Measurements from ENCODE around the gene PRKCA. TPM values are rescaled to one million over a fixed set of nuclear protein-coding genes. Genes with fewer than 3 reads are reported as not detected.

PRKCA gene
- total and polyA plus RNA-seq, 2 experiments from 2014 or later, result 6.4 to 35.4 TPM

DNA sequence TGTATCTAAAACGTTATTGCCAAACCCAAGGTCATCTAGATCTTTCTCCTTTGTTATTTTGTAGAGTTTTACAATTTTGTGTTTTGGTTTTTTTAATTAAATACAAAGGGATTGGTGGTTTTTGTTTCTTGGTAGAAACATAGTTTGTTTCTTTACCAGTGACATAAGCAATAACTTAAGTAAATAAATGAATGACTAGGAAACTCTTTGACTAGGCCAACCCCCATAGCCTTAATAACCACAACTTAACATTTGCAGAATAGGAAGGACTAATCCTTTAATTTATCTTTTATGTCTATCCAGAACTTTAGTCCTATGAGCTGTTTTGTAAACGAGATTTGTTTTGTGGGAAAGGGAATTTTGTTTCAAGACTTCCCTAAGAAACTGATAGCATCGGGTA, 162.5 kb downstream of the PRKCA start:
- Mint-ChIP-seq H3K9me3 (no peaks in the 10 kb centered on the region), H3K27me3 (ENCODE audit: insufficient read depth, low read depth, poor library complexity) (peaks cover 11% of the 10 kb centered on the region), H3K4me3 (no peak overlapping the region), H3K27ac (no peak overlapping the region), H3K36me3 (ENCODE audit: low read depth) (no peaks in the 10 kb centered on the region), H3K4me1 (peaks cover 29% of the 10 kb centered on the region)
- no peak for TF ChIP-seq EZH2phosphoT487 (IDR thresholded peaks at IDR 0.05; ENCODE audit: unreplicated experiment)
- Histone ChIP-seq H3K27me3 (ENCODE audit: insufficient read depth) (peaks cover 23% of the 10 kb centered on the region), H3K9me2 (ENCODE audit: insufficient read depth) (no peaks in the 10 kb centered on the region), H4K20me1 (replicated peaks; ENCODE audit: insufficient read depth) (no peaks in the 10 kb centered on the region), H3K4me3 (no peak overlapping the region), H3K4me2 (no peak overlapping the region), H3F3A (replicated peaks; ENCODE audit: low read depth) (no peaks in the 10 kb centered on the region), H3K4me1 (ENCODE audit: insufficient read depth) (peaks cover 16% of the 10 kb centered on the region), H3K27ac (ENCODE audit: low read depth) (no peak overlapping the region), H3K79me2 (replicated peaks; ENCODE audit: insufficient read depth) (peaks cover 6% of the 10 kb centered on the region; the same call in 1 of the 2 replicates), H3K36me3 (ENCODE audit: insufficient read depth) (no peaks in the 10 kb centered on the region), H2AFZ (no peak overlapping the region)
- ATAC-seq, result no peak
- no peak for DNase-seq (ENCODE audit: low spot score)

DNA sequence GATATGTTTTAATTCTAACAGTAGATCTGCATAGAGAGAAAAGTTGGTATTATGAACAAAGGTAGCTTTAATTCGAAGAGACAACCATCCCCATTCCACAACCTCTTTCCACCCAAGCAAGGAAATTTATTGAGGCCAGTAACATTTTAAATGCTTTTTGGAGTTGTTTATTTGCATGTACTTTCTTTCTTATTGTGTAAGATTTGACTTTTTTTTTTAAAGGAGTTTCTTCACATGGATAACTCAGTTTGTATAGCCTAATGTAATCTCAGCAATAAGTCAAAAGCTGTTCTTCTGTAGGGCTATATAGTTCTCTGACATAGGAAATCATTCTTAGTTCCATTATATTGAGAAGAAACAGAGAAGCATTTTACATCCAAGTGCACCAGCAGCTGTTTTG, 163.3 kb downstream of the PRKCA start:
- Histone ChIP-seq H3F3A (replicated peaks; ENCODE audit: low read depth) (no peaks in the 10 kb centered on the region), H4K20me1 (replicated peaks; ENCODE audit: insufficient read depth) (no peaks in the 10 kb centered on the region), H3K27me3 (ENCODE audit: insufficient read depth) (peaks cover 22% of the 10 kb centered on the region), H3K27ac (ENCODE audit: low read depth) (no peak overlapping the region), H3K4me3 (no peak overlapping the region), H3K36me3 (ENCODE audit: insufficient read depth) (no peaks in the 10 kb centered on the region), H2AFZ (no peak overlapping the region), H3K9me2 (ENCODE audit: insufficient read depth) (no peaks in the 10 kb centered on the region), H3K79me2 (replicated peaks; ENCODE audit: insufficient read depth) (peaks cover 6% of the 10 kb centered on the region; the same call in 1 of the 2 replicates), H3K4me2 (no peak overlapping the region), H3K4me1 (ENCODE audit: insufficient read depth) (peaks cover 16% of the 10 kb centered on the region)
- Mint-ChIP-seq H3K4me3 (no peak overlapping the region), H3K27ac (no peak overlapping the region), H3K36me3 (ENCODE audit: low read depth) (no peaks in the 10 kb centered on the region), H3K9me3 (no peaks in the 10 kb centered on the region), H3K27me3 (ENCODE audit: insufficient read depth, low read depth, poor library complexity) (peaks cover 11% of the 10 kb centered on the region), H3K4me1 (peaks cover 33% of the 10 kb centered on the region)
- DNase-seq (ENCODE audit: low spot score), result no peak
- ATAC-seq, result no peak
- TF ChIP-seq STAT1 (IDR thresholded peaks at IDR 0.05; ENCODE audit: unreplicated experiment), result no peak
- no peak for TF ChIP-seq EZH2 (IDR thresholded peaks at IDR 0.05; ENCODE audit: low read depth, unreplicated experiment)
- TF ChIP-seq CREB1 (CRISPR knock-in tag; IDR thresholded peaks at IDR 0.05; ENCODE audit: low read depth), result no peak
- TF ChIP-seq ZNF114 (CRISPR knock-in tag; IDR thresholded peaks at IDR 0.05), result no peak
- no peak for TF ChIP-seq EZH2phosphoT487 (IDR thresholded peaks at IDR 0.05; ENCODE audit: unreplicated experiment)
- TF ChIP-seq JUNB (IDR thresholded peaks at IDR 0.05; ENCODE audit: unreplicated experiment), result no peak
- TF ChIP-seq NANOG (IDR thresholded peaks at IDR 0.05; ENCODE audit: borderline replicate concordance), result no peak
- TF ChIP-seq, protein P1, sequence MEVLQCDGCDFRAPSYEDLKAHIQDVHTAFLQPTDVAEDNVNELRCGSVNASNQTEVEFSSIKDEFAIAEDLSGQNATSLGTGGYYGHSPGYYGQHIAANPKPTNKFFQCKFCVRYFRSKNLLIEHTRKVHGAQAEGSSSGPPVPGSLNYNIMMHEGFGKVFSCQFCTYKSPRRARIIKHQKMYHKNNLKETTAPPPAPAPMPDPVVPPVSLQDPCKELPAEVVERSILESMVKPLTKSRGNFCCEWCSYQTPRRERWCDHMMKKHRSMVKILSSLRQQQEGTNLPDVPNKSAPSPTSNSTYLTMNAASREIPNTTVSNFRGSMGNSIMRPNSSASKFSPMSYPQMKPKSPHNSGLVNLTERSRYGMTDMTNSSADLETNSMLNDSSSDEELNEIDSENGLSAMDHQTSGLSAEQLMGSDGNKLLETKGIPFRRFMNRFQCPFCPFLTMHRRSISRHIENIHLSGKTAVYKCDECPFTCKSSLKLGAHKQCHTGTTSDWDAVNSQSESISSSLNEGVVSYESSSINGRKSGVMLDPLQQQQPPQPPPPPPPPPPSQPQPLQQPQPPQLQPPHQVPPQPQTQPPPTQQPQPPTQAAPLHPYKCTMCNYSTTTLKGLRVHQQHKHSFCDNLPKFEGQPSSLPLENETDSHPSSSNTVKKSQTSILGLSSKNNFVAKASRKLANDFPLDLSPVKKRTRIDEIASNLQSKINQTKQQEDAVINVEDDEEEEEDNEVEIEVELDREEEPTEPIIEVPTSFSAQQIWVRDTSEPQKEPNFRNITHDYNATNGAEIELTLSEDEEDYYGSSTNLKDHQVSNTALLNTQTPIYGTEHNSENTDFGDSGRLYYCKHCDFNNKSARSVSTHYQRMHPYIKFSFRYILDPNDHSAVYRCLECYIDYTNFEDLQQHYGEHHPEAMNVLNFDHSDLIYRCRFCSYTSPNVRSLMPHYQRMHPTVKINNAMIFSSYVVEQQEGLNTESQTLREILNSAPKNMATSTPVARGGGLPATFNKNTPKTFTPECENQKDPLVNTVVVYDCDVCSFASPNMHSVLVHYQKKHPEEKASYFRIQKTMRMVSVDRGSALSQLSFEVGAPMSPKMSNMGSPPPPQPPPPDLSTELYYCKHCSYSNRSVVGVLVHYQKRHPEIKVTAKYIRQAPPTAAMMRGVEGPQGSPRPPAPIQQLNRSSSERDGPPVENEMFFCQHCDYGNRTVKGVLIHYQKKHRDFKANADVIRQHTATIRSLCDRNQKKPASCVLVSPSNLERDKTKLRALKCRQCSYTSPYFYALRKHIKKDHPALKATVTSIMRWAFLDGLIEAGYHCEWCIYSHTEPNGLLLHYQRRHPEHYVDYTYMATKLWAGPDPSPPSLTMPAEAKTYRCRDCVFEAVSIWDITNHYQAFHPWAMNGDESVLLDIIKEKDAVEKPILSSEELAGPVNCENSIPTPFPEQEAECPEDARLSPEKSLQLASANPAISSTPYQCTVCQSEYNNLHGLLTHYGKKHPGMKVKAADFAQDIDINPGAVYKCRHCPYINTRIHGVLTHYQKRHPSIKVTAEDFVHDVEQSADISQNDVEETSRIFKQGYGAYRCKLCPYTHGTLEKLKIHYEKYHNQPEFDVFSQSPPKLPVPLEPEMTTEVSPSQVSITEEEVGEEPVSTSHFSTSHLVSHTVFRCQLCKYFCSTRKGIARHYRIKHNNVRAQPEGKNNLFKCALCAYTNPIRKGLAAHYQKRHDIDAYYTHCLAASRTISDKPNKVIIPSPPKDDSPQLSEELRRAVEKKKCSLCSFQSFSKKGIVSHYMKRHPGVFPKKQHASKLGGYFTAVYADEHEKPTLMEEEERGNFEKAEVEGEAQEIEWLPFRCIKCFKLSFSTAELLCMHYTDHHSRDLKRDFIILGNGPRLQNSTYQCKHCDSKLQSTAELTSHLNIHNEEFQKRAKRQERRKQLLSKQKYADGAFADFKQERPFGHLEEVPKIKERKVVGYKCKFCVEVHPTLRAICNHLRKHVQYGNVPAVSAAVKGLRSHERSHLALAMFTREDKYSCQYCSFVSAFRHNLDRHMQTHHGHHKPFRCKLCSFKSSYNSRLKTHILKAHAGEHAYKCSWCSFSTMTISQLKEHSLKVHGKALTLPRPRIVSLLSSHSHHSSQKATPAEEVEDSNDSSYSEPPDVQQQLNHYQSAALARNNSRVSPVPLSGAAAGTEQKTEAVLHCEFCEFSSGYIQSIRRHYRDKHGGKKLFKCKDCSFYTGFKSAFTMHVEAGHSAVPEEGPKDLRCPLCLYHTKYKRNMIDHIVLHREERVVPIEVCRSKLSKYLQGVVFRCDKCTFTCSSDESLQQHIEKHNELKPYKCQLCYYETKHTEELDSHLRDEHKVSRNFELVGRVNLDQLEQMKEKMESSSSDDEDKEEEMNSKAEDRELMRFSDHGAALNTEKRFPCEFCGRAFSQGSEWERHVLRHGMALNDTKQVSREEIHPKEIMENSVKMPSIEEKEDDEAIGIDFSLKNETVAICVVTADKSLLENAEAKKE (CRISPR knock-in tag; IDR thresholded peaks at IDR 0.05), result no peak
- TF ChIP-seq, protein P2, sequence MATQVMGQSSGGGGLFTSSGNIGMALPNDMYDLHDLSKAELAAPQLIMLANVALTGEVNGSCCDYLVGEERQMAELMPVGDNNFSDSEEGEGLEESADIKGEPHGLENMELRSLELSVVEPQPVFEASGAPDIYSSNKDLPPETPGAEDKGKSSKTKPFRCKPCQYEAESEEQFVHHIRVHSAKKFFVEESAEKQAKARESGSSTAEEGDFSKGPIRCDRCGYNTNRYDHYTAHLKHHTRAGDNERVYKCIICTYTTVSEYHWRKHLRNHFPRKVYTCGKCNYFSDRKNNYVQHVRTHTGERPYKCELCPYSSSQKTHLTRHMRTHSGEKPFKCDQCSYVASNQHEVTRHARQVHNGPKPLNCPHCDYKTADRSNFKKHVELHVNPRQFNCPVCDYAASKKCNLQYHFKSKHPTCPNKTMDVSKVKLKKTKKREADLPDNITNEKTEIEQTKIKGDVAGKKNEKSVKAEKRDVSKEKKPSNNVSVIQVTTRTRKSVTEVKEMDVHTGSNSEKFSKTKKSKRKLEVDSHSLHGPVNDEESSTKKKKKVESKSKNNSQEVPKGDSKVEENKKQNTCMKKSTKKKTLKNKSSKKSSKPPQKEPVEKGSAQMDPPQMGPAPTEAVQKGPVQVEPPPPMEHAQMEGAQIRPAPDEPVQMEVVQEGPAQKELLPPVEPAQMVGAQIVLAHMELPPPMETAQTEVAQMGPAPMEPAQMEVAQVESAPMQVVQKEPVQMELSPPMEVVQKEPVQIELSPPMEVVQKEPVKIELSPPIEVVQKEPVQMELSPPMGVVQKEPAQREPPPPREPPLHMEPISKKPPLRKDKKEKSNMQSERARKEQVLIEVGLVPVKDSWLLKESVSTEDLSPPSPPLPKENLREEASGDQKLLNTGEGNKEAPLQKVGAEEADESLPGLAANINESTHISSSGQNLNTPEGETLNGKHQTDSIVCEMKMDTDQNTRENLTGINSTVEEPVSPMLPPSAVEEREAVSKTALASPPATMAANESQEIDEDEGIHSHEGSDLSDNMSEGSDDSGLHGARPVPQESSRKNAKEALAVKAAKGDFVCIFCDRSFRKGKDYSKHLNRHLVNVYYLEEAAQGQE (IDR thresholded peaks at IDR 0.05; ENCODE audit: unreplicated experiment), result no peak
- TF ChIP-seq, protein P3, sequence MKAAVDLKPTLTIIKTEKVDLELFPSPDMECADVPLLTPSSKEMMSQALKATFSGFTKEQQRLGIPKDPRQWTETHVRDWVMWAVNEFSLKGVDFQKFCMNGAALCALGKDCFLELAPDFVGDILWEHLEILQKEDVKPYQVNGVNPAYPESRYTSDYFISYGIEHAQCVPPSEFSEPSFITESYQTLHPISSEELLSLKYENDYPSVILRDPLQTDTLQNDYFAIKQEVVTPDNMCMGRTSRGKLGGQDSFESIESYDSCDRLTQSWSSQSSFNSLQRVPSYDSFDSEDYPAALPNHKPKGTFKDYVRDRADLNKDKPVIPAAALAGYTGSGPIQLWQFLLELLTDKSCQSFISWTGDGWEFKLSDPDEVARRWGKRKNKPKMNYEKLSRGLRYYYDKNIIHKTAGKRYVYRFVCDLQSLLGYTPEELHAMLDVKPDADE (IDR thresholded peaks at IDR 0.05), result no peak
